D341Med (cell line): ENCODE data around the gene CSNK1G3.
"Not testable (repeated sequence)": the region's sequence is repeated elsewhere in the genome, so short reads cannot be mapped to it uniquely, and the experiment has no call there.

ENCODE experiments used
- DNase-seq: peaks from one replicate; pipeline ENCODE4 v3.0.0; 2012; ENCODE audit warnings: low spot score

CSNK1G3 gene

DNA sequence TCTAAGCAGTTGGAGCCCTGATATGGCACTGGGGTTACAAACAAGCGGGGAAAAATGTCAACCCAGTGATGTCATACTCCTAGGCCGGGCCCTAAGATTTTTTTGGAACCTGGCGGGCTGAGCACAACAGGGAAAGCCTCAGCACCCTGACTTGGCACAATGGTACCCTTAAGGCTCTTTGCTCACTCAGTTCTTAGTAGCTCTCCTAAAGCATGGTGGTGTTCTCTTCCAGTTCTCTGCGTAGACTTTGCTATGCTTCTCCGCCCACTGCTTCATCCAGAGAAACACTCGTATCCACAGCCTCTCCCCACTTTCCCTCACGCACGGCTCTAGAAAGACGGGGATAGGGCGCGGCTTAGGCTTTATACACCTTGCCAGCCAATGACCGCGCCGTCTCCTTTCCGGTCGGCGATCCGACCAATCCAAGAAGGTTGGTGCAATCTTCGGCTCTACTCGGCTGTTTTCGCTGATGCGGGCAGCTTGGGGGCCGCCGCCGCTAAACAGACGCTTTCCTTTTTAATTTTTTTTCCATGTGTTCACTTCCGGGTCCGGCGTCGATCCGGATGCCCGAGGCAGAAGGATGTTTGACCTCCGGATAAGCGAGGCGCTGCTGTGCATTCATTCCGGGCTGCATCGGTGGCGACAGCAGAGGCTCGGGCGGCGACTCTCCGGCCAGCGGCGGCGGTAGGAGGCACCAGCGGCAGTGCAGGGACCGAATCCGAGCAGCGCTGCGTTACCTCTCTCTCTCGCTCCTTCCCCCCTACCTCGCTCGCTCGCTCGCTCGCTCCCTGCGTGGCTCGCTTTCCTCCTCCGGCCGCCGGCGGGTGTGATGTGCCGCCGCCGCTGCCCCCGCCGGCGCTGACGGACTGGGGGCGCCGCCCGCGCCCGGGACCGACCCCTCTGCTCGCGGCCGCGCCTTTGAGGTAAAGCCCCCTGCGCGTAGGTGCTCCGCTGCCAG lies at the start of gene CSNK1G3:
CSNK1G3 (plus strand) TSS at position 530 of the 958 bp plus-strand sequence. CDS start 33,487 bp downstream, outside the sequence.
- peak; percentile 94 for DNase-seq

DNA sequence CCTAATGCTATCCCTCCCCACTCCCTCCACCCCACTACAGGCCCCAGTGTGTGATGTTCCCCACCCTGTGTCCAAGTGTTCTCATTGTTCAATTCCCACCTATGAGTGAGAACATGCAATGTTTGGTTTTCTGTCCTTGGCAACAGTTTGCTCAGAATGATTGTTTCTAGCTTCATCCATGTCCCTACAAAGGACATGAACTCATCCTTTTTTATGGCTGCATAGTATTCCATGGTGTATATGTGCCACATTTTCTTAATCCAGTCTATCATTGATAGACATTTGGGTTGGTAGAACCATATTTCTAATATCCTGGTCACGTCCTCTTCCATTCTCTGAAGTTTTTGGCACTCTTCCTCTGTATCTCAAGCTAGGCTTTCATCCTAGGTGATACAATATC lies 45.1 kb upstream of the CSNK1G3 start:
- not testable (repeated sequence) for DNase-seq

DNA sequence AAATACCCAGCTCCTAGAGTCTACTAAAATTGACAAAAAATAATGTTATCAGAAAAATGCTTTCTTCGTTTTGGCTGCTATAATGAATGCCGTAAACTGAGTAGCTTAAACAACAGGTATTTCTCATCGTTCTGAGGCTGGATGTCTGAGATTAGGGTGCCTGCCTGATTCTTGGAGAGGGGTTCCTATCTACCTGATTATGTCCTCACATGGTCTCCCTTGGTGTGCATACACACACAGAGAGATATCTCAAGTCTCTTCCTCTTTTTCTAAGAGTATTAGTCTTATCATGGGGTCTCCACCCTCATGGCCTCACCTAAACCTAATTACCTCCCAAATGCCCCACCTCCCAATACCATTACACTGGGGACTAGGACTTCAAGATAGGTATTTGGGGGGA lies 40.6 kb upstream of the CSNK1G3 start:
- no peak for DNase-seq

DNA sequence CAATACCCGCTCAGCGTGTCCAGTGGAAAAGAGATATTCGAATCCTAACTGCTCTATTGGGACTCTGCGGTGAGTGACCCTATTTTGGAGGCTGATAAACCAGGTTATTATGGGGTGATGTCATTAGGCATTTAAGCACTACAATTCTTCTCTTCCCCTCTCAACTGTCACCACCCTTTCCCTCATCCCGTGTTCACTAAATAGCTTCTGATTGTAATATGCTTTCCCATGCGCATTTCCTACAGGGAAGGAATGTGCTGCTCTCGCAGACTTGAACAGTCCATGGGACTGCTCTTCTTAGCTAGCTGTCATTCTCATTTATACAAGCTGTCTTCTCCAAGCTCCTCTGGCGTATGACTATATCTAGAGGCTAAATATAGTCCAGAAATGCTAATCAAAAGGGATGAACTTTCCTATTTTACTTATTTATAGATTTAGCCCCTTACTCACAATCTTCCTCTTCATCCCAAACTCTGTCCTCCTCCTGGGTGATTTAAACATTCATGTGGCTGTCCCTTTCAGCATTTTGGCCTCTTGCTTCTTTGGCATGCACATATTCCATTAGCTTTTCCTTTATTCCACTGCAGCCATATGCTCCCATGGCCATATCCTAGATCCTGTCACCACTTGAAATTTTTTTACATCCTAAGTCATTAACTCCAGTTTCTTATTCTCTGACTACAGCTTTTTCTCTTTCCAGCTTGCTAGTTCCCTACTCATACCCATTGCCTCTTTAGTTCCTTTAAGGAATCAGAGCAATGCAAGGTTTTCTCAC lies 39.6 kb upstream of the CSNK1G3 start:
- no peak for DNase-seq

DNA sequence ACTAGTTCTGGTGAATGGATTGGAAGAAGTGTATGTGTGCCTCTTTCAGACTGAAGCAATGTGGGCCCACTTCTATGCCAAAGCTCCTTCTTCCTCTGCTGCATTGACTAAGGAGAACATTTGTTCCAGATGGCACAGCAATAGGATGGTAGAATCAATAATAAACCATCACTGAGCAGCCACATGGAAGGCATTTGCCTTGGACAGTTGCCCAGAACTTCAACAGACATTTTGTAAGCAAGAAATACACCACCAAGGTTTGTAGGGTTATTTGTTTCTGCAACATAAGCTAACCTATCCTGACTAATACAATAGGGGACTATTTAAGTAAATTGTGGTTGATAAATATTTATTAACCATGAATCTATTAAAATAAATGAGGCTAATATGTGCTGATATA lies 37.7 kb upstream of the CSNK1G3 start:
- DNase-seq = no peak

DNA sequence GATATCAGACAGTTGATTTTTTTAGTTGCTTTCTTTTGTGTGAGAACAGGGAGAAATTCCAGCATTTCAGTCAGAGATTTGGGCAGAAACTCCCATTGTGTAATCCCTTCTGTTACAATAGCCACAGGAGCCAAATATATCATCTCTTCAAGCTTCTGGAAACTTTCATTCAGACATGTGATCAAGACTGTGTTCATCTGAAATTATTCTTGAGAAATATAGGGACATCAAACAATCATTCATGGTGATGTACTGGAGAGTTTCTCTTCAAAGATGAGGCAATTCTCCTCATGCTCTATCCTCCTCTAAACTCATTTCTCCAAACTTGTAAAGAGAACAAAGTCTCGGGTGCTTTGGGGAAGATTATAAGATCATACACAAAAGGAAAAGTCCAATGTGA lies 35.2 kb upstream of the CSNK1G3 start:
- DNase-seq = no peak

DNA sequence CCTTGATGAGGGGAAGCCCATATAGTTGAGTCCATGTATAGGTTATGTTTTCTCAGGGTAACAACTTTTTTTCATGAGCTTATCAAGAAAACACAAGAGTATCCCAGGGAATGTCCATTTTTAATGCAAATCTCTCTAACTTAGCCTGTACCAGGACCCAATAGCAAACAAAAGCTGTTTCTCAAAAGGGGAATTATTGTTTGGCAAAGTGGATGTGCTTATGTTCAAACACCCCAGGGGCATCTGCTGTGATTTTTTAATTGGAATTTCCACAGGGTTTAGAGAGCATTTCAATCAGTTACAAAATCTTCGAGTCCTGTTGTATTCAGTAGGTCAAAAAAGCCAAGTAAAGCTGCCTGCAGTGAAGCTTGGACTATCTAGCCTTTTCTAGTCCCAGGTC lies 33.4 kb upstream of the CSNK1G3 start:
- no peak for DNase-seq

DNA sequence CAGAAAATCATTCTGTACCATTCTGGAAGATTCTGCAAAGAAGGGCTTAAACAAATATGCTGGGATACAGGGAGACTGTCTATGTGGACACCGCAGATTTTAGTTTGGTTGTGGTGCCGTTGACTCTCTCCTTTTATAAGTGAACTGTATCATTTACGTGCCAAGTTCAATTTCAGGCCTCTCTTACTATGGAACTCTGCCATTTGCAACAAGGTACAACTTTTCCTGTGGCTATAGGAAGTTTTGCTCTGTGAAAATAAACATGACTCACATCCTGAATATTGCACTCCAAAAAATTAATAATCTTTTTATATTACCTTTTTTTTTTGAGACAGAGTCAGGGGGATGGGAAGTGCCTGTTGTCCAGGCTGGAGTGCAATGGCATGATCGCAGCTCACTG lies 29.7 kb upstream of the CSNK1G3 start:
- no peak for DNase-seq

DNA sequence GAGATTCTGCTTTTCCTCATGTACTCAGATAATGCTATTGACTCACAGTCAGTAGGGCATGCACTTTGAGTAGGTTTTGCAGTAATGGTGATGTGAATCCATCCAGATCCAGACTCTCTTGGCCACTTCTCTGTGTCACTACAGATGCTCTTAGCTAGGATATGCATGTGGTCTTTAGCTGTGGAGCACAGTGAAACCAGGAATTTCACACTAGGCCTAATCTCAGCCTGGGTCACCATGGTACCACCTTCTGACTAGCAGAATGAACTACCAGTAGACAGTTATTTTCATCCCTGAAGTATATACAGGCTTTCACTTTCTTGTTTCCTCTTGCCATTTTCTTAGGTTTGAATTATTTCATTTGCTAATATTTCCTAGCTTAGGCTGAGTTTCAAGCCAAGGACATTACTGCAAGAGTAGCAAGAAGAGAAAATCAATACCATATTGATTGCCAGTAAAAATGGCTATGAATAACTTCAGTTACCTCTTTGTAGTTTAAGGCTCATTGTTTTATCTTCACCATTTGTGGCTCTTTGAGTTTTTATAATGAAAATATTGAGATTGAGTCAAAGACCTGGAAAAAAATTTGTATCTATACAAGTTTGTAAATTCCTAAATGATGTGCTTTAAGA lies 28.4 kb upstream of the CSNK1G3 start:
- DNase-seq = no peak

DNA sequence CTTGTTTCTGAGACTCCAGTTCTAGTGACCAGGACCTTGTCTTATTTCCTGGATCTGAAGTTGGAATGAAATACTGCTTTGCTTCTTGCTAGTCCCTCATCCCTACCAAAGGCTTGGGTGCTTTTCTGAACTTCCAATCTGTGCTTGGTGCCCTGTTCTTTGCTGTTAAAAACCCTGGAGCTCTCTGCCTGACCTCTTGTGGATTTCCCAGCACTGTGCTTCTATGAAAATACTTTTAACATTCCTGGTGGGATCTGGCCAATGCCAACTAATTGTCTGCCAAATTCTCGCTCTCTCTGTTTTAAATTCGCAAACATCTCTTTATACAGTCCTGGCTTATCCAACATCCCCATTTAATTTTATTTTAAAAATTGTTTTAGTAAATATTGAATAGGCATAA lies 26.7 kb upstream of the CSNK1G3 start:
- DNase-seq = no peak

DNA sequence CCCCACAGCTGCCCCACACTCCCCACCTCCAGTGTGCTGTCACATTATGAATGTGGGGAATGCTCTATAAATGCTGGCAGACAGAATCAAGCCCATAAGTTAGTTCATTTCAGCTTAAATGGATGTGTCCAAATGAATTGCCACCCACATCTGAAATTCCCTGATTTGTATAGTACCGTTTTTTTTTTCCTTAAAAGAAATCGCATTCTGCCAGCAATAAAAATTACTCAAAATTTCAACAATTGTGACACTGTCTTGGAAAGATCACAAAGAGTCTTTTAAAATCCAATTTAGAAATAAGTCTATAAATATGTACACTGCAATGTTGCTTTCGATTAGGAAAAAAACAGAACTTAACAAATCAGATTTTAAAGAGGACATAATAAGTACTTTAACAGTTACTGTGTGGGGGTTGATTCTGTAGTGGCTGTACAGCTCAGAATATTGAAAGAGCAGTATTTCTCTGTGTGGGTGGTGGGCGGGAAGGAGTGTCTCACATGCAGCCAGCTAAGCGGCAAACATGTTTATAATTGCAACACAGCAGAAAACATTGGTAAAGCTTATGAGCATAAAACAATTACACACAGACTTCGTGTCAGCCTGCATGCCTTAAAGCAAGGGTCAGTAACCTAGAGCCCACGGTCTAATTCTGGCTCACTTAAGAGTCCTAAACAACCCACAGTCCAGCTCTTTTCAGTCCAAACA lies 24.9 kb upstream of the CSNK1G3 start:
- DNase-seq = no peak

DNA sequence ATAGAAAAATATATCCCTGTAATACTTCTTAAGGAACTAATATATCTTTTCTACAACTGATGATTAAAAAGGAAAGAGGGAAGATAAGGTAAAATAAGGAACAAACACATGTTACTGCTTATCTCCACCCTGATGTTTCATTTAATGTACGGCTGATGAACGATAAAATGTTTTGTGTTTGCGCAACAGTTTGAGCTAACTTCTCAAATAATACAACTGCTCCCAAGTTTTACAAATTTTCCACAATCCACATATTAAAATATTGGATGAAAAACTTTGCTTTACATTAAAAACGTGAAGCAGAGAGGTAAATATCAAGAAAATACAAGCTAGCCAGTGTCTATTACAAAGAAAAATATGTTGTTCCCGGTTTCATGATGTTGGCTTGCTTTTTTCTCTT lies 21.0 kb upstream of the CSNK1G3 start:
- DNase-seq = no peak

DNA sequence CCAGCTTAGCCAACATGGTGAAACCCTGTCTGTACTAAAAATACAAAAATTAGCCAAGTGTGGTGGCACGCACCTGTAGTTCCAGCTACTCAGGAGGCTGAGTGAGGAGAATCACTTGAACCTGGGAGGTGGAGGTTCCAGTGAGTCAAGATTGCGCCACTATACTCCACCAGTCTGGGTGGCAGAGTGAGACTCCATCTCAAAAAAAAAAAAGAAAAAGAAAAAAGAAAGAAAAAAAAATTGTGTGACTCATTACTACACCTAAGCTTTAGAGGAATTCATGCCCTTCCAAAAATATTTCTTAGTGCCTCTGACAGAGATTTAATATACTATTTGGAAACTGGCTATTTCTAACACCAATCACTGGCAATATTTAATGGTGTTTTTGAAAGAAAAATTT lies 16.8 kb upstream of the CSNK1G3 start:
- DNase-seq = not testable (repeated sequence)

DNA sequence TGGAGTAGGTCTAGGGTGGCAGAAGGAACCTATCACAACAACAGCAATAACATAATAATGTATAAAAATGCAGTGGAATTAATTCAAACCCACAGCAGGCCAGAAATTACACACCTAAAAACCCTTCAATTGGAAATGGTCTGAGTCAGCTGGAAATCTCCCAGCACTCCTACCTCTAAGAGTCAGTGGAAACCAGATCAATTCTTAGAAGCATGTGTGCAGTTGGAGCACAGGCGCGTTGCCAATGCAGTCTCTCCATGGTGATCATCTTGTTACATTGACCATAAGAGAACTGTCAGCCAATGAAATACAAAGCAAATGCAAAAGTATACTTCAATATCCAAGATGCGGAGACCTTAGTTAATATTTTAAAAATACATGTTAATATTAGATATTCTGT lies 15.1 kb upstream of the CSNK1G3 start:
- DNase-seq = no peak

DNA sequence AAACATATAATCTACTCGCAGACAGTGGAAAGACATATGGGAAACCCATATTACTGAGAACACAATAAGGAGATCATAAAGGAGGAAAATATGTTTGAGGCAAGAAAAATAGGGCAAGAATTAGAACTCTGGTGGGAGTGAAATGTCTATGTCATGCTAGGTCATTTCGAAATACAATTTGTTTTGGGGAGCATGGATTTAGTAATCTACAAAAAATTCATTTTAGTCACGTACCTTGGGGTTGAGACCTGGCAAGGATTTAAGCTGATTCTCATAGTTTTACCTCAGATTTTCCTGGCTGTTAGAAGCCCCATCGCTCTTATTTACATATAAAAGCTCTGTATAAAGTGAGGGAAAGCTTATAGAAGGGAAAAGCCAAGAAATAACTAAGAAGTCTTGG lies 11.5 kb upstream of the CSNK1G3 start:
- DNase-seq = no peak

DNA sequence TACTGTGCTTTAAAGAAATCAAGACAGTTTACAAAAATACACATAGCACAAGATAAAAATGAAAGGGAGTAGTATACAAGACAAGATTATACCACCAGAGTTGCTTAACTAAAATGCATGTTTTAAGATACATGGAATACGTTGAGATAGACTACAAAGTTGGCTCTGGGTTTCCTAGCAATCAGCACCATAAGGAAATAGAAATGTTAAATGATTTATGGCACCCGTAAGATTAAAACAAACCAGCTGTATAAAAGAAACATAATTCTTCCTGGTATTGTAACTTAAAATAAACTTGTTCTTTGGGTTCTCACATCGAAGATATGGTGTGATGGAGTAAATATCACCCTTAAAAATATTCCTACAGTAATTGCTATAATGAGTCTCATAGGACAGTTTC lies 9.9 kb upstream of the CSNK1G3 start:
- DNase-seq = no peak

DNA sequence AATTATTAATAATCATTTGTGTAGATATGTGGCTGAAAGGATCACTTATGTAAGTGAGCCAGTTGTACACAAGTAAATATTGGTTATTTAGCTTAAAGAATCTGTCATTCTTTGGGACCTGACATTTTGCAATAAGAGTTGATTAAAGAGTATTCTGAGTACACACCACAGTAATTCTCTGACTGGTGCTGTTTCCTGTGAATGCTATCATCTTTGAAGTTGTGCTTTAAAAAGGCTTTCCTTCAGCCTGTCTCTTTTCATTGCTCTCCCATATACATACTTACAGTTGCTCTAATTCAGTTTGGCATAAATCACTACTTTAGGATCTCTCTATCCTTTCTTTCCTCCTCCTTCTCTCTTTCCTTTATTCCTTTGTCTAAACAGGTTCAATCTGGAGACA lies 8.7 kb upstream of the CSNK1G3 start:
- no peak for DNase-seq

DNA sequence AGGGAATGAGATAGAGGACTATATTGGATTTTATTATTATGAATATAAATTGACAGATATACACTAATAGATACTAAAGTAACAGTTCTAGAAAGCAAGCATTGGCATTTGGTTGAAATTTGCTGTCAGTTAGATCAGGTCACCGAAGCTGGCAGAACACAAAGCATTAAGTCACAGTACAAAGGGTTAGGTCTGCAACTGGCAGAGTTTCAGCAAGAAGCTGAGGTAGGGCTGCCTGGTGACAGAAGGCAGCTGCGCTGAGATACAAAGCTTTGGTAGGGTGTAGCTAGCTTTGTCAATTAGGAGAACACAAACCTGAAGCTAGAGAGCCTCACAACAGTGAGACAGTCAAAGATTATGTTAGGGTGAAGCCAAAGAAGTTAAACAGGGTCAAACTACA lies 6.3 kb upstream of the CSNK1G3 start:
- peak; percentile 31 for DNase-seq

DNA sequence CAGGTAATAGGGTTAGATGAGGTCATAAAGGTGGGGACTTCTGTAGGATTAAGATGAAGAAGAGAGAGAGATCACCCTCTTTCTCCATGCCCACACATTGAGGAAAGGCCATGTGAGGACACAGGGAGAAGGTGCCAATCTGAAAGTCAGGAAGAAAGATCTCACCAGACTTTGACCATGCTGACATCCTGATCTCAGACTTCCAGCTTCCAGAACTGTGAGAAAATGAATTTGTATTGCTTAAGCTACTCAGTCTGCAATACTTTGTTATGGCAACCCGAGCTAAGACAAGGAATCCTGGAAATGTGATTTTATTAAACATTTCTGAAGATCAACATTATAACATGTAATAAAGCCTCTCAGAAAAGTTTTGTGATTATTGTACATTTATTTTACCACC lies 3.5 kb upstream of the CSNK1G3 start:
- DNase-seq = no peak

DNA sequence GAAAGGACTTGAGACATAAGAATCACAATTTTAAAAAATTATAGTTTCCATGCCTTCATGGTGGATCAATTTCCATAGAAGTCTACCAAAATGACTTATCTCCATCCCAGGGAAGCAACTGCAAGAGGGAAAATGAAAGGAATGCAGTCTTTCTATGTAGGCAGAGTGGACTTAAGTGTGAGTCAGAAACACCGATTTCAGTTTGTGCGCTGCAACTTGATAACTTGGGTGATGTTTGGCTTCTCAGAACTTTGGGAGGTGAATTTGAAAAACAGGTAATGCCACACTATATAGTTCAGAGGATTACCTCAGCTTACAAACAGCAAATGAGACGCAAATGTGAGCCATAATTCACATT lies 708 bp upstream of the CSNK1G3 start:
- DNase-seq = no peak

DNA sequence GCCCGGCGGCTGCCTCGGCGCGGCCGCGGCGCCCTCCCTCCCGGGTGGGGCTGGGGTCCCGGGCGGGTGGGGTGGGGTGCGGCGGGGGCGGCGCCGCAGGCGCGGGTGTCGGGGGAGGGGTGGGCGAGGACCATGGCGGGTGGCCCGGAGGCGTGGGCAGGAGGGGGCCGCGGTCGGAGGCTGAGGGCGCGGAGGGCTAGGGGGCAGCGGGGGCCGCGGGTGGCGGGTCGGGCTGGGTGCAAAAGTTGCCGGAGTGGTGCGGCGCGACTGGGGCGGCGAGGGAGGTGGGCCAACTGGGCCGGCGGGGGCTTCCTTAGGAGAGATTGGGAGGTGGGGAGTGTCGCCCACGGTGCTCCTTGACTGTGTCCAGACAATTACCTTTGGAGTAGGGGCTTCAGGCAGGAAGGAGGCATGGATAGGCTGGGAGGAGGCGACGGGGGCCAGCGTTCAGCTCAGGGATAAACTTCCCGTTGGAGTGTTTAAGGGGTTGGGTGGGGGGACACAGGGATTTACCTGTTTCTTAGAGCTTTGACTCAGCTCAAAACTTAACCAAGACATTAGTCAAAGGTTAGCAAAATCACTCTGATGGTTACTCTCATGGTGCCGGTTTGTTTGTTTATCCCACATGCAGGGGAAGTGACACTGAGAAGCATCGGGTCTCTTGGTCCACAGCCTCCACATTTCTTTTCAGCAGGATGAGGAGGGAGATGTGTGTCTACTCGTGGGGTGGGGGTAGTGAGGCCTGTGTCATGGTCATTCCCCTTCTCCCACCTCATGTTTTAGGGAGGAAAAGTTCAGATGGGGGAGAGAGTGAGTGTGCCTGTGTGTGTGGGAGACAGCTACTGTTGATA lies 859 bp downstream of the CSNK1G3 start:
- DNase-seq = peak; percentile 33
